GM21529 (cell line): ENCODE measurements around the gene WDR11.

Experiments used
- ATAC-seq: cut with Tn5 transposase; IDR thresholded peaks from one replicate; pipeline ENCODE4 v1.9.1; 2021; ENCODE audit not compliant: unreplicated experiment

The WDR11 gene

GRCh38 chr10:120850911-120851865 lies at the start of gene WDR11:
TSS of gene WDR11 (plus strand) at chr10:120851362. CDS start at chr10:120851421, 59 bp downstream.
- peak; percentile 96 for ATAC-seq

GRCh38 chr10:120802935-120803334 lies 48.2 kb upstream of the WDR11 start:
- no peak for ATAC-seq

- no peak for ATAC-seq
Observed at GRCh38 chr10:120803972-120804371, 47.2 kb upstream of the WDR11 start.

- ATAC-seq = no peak
Observed at GRCh38 chr10:120805014-120805812, 45.9 kb upstream of the WDR11 start.

- ATAC-seq = no peak
Observed at GRCh38 chr10:120806081-120806480, 45.1 kb upstream of the WDR11 start.

- no peak for ATAC-seq
Observed at GRCh38 chr10:120810298-120810697, 40.9 kb upstream of the WDR11 start.

GRCh38 chr10:120813085-120813484 lies 38.1 kb upstream of the WDR11 start:
- ATAC-seq = no peak

GRCh38 chr10:120818301-120818700 lies 32.9 kb upstream of the WDR11 start:
- ATAC-seq = no peak

GRCh38 chr10:120819366-120819765 lies 31.8 kb upstream of the WDR11 start:
- ATAC-seq = no peak

GRCh38 chr10:120823266-120823665 lies 27.9 kb upstream of the WDR11 start:
- ATAC-seq = no peak

- no peak for ATAC-seq
Observed at GRCh38 chr10:120824881-120825309, 26.3 kb upstream of the WDR11 start.

- ATAC-seq = no peak
Observed at GRCh38 chr10:120825878-120826769, 25.0 kb upstream of the WDR11 start.

- ATAC-seq = peak; percentile 87
Observed at GRCh38 chr10:120827251-120827875, 23.8 kb upstream of the WDR11 start.

- ATAC-seq = no peak
Observed at GRCh38 chr10:120828763-120829319, 22.3 kb upstream of the WDR11 start.

- ATAC-seq = no peak
Observed at GRCh38 chr10:120832106-120832505, 19.1 kb upstream of the WDR11 start.

- ATAC-seq = no peak
Observed at GRCh38 chr10:120833222-120833928, 17.8 kb upstream of the WDR11 start.

GRCh38 chr10:120835603-120836002 lies 15.6 kb upstream of the WDR11 start:
- ATAC-seq = no peak

- no peak for ATAC-seq
Observed at GRCh38 chr10:120838941-120839340, 12.2 kb upstream of the WDR11 start.

GRCh38 chr10:120841522-120842189 lies 9.5 kb upstream of the WDR11 start:
- ATAC-seq = no peak
